ENCODE data around the gene GGT5. TPM values are rescaled to one million over a fixed set of nuclear protein-coding genes. Genes with fewer than 3 reads are reported as not detected.
"Not testable (repeated sequence)": the region's sequence is repeated elsewhere in the genome, so short reads cannot be mapped to it uniquely, and the experiment has no call there.

GGT5 gene
- total RNA-seq = 12.2 TPM
- long read RNA-seq, transcript GGT5-202 (12 exons, 2,494 nt) = major isoform, 14 of 34 reads
- long read RNA-seq, partial matches to known transcripts = 7 of 34 reads
- long read RNA-seq, other reads (novel, unspliced or antisense) = 11 of 34 reads

- intact Hi-C loops (cut with DNase I) = loop anchor here (5.0 to 10.0 kb wide), 2 partner anchors 38 to 140 kb away; no protein-coding TSS in a partner anchor
- not testable (repeated sequence) for DNase-seq (ENCODE audit: low spot score)
These were observed at the start of gene GGT5 for GRCh38 chr22:24245030-24245431. Gene GGT5 (minus strand): TSS chr22:24245082. CDS start chr22:24244725, 357 bp downstream.

DNA sequence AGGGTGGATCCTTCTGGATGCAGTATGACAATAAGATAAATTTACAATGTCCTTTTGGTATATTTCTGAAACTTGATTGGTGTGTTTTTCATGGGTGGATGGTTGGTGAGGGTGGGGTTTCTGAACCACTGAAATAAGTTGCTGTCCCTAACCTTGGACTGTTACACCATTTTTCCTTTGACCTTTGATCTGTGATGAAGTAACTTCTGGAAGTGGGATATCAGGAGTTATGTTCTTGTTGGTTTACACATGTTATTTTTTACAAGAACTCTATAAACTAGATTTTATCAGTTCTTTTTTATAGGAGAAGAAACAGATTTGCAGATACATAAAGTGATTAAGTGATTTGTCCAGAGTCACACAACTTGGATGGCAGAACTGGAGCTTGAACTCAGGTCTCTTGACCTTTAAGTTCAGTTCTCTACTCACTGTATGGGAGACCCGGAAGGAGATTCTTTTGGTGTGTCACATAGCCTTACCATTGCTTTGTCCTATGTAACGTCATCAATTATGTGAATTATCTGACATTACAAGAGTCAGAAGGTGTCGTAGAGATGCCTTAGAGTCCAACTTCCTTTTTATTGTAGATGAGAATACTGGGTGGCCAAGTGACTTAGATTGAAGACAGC lies 47.4 kb upstream of the GGT5 start:
- intact Hi-C loops (cut with DNase I); DNase-seq (ENCODE audit: low spot score): not testable (repeated sequence)

DNA sequence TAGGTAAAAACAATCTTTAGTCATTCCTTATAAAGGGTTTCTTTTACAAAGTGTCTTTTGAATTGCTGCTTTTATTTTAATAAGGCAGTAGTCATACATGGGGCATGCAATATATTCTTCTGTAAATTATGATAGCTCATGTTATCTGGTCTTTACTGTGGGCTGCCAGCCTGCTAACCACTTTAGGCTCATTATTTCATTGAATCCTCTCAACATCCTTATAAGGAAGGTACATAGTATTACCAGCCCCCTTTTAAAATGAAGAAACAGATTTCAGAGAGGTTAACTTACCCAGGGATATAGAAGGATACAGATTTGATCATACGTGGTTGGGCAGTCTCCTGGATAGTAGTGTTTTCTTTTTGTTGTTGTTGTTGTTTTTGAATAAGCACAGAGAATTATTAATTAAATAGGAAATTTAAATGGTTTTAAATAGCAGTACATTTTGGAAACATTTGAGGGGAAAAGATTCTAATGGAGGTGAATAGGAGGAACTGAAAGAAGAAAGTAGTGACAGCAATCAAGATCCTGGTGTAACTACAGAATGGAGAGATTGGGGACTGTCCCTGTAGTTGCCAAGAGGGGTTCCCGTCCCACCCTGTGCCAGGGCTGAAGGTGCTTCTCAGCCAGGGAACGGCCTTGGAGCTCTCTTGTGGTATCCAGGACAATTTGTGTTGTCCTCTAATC lies 46.8 kb upstream of the GGT5 start:
- intact Hi-C loops (cut with DNase I) = no loop called here
- DNase-seq (ENCODE audit: low spot score) = no peak

GRCh38 chr22:24290459-24290858 lies 45.6 kb upstream of the GGT5 start:
- no peak for DNase-seq (ENCODE audit: low spot score)
- intact Hi-C loops (cut with DNase I) = no loop called here

- intact Hi-C loops (cut with DNase I) = no loop called here
- DNase-seq (ENCODE audit: low spot score) = no peak
These were observed 44.9 kb upstream of the GGT5 start for GRCh38 chr22:24289741-24290163.

GRCh38 chr22:24289114-24289513 lies 44.2 kb upstream of the GGT5 start:
- intact Hi-C loops (cut with DNase I) = no loop called here
- DNase-seq (ENCODE audit: low spot score) = no peak

DNA sequence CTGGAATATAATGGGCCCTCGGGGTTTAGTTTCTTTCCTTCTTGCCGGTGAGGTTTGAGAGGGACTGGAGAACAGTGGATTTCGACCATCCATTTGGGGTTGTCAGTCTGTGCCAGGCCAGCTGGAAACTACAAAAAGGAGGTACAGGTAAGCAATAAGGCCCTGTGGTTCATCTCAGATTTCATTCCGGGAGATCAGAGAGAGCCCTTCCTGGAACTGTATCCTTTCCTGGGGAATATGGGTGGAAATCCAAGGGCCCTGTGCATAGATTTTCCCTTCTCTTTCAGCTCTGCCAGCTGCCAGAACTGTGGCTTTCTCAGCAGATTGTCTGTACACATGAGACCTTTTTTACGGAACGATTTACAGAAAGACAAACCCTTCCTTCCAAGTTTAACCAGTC lies 42.9 kb upstream of the GGT5 start:
- intact Hi-C loops (cut with DNase I); DNase-seq (ENCODE audit: low spot score): not testable (repeated sequence)

DNA sequence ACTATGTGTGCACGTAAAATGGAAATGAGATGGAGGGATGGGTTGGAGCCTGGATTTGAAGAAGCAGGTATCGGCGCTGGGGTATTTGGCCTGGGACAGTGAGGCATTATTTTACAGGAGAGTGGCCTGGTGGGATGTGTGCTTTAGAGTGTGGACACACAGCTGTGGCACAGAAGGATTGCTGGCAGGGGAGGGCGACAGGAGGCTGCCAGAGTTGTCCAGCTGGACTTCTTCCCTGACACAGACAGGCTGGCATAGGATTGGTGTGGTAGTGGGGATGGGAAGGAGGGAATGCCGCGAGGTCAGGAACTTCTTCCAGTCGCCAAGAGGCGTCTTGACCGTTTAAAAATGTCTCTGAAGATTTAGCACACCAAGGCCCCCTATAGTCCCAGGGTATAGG lies 42.3 kb upstream of the GGT5 start:
- DNase-seq (ENCODE audit: low spot score); intact Hi-C loops (cut with DNase I): not testable (repeated sequence)

DNA sequence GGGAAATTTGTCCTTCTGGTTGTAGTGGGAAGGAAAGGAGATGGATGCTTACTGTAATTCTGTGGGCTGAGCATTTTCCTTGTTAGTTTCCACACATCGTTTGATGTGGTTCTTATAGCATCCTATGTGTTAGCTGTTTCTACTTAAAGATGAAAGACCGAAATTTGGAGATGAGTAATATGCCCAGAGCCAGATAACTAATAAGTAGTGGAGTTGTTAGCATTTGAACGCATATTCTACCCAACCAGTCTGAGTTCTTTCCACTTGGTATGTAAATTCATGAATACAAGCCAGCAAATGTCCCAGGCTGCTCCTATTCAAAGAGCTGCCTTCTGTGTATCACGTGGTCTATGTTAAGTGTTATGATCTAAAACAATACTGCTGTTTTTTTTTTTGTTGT lies 40.4 kb upstream of the GGT5 start:
- DNase-seq (ENCODE audit: low spot score) = no peak
- intact Hi-C loops (cut with DNase I) = loop anchor here (2.0 kb wide), 1 partner anchor 40 kb away; no protein-coding TSS in a partner anchor

DNA sequence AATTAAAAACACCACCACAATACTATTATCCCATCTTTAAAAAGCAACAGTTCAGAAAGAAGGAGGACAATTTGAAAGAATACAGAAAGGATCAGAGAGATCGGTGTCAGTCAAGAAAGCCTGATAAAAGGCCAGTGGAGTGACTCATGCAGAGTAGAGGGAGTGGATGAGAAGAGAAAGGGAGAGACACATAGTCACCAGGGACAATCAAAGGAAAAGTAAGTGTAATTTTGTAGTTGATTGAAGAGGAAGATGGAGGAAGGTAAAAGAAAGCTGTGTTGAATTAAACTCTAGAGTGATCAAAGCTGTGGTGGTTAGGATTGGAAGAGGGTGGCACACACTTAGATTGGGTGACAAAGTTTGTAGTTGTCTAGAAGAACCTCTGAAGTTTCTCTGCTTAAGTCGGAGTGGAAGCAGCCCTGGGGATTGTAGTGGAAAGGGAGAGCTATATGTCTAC lies 39.9 kb upstream of the GGT5 start:
- intact Hi-C loops (cut with DNase I) = loop anchor here (2.0 kb wide), 1 partner anchor 40 kb away; no protein-coding TSS in a partner anchor
- DNase-seq (ENCODE audit: low spot score) = no peak

DNA sequence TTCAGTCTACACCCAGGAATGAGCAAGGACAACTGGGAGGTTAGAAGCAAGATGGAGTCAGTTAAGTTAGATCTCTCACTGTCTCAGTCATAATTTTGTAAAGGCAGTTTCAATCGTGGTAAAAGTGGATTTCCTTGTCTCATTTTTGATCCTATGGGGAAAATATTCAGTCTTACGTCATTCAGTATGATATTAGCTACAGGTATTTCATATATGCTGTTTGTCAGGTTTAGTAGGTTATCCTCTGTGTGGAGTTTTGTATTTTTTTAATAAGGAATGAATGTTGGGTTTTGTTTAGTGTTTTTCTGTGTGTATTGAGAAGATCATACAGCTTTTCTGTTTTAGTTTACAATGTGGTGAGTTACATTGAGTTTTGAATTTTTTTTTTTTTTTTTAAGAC lies 37.5 kb upstream of the GGT5 start:
- intact Hi-C loops (cut with DNase I) = no loop called here
- no peak for DNase-seq (ENCODE audit: low spot score)

DNA sequence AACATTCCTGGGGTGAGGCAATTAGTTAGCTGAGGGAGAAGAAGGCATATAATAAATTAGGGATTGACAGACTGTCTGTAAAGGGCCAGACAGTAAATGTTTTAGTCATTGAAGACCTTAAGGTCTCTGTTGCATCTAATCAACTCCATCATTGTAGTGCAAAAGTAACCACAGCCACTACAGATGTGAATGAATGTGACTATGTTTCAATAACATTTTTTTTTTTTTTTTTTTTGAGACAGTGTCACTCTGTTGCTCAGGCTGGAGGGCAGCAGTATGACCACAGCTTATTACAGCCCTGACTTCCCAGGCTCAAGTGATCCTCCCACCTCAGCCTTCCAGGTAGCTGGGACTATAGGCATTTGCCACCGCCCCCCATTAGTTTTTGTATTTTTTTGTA lies 35.5 kb upstream of the GGT5 start:
- intact Hi-C loops (cut with DNase I); DNase-seq (ENCODE audit: low spot score): not testable (repeated sequence)

GRCh38 chr22:24274696-24275405 lies 30.0 kb upstream of the GGT5 start:
- intact Hi-C loops (cut with DNase I); DNase-seq (ENCODE audit: low spot score): not testable (repeated sequence)

DNA sequence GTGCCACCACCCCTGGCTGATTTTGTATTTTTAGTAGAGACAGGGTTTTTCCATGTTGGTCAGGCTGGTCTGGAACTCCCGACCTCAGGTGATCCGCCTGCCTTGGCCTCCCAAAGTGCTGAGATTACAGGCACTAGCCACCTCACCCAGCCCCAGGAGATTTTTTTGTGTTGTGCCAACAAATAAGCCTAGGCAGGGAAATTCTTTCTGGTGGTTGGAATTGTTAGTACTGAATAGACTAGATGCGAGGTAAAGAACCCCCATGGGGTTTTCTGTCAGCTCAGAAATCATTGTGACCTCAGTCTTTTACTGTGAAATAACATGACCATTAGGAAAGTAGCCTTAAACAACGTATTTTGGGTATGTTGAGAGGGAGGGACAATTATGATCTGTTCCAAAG lies 29.0 kb upstream of the GGT5 start:
- DNase-seq (ENCODE audit: low spot score); intact Hi-C loops (cut with DNase I): not testable (repeated sequence)

GRCh38 chr22:24273031-24273430 lies 28.1 kb upstream of the GGT5 start:
- DNase-seq (ENCODE audit: low spot score); intact Hi-C loops (cut with DNase I): not testable (repeated sequence)

DNA sequence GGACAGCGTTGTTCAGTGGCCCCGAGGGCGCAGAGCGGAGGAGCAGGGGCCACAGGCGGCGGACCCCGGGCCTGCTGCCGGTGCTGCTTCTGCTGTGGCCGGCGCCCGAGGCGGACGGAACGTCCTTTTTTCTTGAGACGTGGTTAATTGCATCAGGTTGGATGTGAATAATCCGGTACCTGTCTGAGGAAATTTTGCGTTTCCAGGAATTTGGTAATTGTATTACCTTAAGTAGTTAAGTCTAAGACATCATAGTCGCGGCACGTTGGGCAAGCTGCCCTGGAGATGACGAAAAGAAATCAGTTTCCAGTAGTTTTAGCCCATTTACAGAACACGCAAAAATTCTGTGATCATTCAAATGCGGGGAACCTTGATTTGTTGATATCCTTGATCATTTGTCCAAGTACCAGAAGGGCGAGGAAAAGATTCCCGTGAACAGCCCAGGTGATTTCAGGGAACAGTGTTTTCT lies 26.5 kb upstream of the GGT5 start:
- intact Hi-C loops (cut with DNase I) = no loop called here
- no peak for DNase-seq (ENCODE audit: low spot score)

GRCh38 chr22:24270556-24271385 lies 25.9 kb upstream of the GGT5 start, which contains the start of gene SPECC1L:
Gene SPECC1L (plus strand): TSS chr22:24270831. CDS start chr22:24302232, 31,401 bp downstream.
- peak; percentile 97 for DNase-seq (ENCODE audit: low spot score)
- intact Hi-C loops (cut with DNase I) = no loop called here

DNA sequence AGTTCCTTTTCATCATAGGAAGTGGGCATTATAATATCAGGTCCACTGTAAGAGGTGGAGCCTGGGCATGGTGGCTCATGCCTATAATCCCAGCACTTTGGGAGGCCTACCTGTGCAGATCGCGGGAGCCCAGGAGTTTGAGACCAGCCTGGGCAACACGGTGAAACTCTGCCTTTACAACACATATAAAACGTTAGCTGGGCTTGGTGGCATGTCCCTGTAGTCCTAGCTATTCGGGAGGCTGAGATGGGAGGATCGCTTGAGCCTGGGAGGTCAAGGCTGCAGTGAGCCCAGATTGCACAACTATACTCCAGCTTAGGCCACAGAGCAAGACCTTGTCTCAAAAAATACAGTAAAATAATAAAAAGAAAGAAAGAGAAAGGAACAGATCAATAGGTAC lies 21.6 kb upstream of the GGT5 start:
- intact Hi-C loops (cut with DNase I) = loop anchor here (10.0 kb wide), 1 partner anchor 262 kb away; the partner anchor contains the start of gene GSTT4
- not testable (repeated sequence) for DNase-seq (ENCODE audit: low spot score)

- intact Hi-C loops (cut with DNase I) = loop anchor here (10.0 kb wide), 1 partner anchor 261 kb away; the partner anchor contains the start of gene GSTT4
These were observed 20.9 kb upstream of the GGT5 start for GRCh38 chr22:24265734-24266133.

More at GRCh38 chr22:24265734-24266133, 20.9 kb upstream of the GGT5 start:
- DNase-seq (ENCODE audit: low spot score) = no peak

Data from cardiac septum (tissue), 1 donor.